ENCODE results near the gene CTRB1.
"Not testable (repeated sequence)": the region's sequence is repeated elsewhere in the genome, so short reads cannot be mapped to it uniquely, and the experiment has no call there.

Gene CTRB1

DNA sequence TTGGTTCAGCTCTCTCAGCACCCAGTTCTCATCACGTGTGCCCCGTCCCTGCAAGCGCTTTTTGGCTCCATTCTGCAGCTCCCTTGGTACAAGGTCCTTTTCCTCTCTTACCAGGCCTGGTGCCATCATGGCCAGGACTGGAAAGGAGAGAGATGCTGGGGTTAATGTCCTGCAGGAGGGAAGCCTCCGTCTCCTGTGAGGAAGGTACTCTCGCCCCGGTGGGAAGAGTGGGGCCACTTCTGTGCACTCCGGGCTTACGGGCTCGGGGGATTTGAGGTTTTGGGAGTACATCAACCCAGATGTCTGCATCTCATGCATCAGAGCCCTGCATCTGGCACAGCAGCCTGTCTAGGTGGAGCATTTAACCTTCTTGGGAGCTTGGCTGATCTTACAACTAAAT, 22.0 kb upstream of the CTRB1 start:
- Histone ChIP-seq H3K27ac (no peak overlapping the region), H3K4me3 (no peak overlapping the region)
- DNase-seq (ENCODE audit: low spot score) = peak; percentile 64
- TF ChIP-seq, protein P1, sequence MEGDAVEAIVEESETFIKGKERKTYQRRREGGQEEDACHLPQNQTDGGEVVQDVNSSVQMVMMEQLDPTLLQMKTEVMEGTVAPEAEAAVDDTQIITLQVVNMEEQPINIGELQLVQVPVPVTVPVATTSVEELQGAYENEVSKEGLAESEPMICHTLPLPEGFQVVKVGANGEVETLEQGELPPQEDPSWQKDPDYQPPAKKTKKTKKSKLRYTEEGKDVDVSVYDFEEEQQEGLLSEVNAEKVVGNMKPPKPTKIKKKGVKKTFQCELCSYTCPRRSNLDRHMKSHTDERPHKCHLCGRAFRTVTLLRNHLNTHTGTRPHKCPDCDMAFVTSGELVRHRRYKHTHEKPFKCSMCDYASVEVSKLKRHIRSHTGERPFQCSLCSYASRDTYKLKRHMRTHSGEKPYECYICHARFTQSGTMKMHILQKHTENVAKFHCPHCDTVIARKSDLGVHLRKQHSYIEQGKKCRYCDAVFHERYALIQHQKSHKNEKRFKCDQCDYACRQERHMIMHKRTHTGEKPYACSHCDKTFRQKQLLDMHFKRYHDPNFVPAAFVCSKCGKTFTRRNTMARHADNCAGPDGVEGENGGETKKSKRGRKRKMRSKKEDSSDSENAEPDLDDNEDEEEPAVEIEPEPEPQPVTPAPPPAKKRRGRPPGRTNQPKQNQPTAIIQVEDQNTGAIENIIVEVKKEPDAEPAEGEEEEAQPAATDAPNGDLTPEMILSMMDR (IDR thresholded peaks at IDR 0.05) = no peak

DNA sequence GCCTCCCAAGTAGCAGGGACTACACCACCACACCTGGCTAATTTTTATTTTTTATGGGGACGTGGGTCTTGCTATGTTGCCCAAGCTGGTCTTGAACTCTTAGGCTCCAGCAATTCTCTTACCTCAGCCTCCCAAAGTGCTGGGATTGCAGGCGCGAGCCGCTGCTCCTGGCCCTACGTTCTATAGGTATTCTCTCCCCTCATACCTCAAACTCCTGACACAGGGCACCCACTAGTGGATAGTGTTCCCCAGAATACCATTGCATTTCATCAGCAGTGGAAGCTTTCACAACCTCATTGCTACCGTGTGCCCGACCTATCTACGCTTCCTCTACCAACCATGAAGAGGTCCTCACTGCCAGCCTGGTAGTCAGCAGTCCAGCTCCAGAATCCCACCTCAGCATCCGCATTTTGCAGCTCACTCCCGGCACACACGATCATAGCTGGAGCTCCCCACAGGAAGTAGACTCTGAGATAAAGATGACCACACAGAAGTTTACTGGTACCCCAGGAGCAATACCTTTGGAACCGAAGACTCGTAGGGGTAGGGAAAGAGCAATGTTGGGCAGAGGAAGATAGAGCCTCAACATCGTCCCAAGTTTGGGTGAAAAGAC, 21.2 kb upstream of the CTRB1 start:
- Histone ChIP-seq H3K4me3 (no peak overlapping the region), H3K27ac (no peak overlapping the region)
- TF ChIP-seq, protein P1 (IDR thresholded peaks at IDR 0.05) = no peak
- DNase-seq (ENCODE audit: low spot score) = peak; percentile 60

DNA sequence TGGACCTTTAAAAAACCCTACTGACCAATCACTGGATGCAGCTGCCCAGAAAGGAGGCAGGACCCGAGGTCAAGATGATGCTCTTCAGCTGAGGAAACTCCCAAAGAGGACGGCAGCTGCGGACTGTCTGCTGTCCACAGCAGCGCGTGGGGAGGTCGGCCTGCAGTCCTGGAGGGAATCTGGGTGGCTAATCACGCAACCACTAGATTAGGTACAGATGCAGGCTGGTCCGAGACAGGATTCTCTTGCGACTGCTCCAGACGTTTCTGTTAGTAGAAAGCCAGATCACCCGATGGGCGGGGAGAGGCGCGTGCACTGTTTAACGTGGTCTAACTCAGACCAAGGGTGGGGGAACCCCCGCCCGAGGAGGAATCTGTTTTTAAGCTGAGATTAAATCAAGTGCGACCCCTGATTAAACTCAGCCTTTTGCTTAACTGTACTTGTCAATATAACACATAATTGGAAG, 20.6 kb upstream of the CTRB1 start:
- peak; percentile 55 for DNase-seq (ENCODE audit: low spot score)
- Histone ChIP-seq H3K4me3 (peak overlapping the region; percentile 24), H3K27ac (no peak overlapping the region)
- TF ChIP-seq, protein P1 (IDR thresholded peaks at IDR 0.05) = no peak

DNA sequence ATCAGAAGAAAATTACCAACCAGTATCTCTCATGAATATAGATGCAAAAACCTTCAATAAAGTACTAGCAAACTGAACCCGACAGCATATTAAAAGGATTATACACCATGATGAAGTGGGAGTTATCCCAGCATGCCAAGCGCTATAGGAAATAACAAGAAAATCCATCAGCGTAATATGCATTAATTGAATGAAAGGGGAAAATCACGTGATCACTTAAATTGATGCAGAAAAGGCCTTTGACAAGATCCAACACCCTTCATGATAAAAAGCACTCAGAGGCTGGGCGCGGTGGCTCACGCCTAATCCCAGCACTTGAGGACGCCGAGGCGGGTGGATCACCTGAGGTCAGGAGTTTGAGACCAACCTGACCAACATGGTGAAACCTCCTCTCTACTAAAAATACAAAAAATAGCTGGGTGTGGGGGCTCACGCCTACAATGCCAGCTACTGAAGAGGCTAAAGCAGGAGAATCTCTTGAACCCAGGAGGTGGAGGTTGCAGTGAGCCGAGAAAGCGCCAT, 16.7 kb upstream of the CTRB1 start:
- no peak overlapping the region for H3K27ac ChIP-seq

DNA sequence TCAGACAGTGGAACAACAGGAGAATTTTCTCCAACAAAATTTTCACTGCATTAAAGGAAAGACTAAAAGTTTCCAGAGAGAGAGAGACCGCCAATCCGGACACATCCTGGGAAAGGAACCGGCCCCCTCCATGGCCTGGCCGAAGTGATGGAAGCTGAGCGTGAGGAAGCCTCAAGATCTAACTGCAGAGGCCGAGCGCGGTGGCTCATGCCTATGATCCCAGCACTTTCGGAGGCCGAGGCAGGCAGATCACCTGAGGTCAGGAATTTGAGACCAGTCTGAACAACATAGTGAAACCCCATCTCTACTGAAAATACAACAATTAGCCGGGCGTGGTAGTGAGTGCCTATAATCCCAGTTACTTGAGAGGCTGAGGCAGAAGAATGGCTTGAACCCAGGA, 15.7 kb upstream of the CTRB1 start:
- DNase-seq (ENCODE audit: low spot score) = peak; percentile 67
- Histone ChIP-seq H3K27ac (no peak overlapping the region), H3K4me3 (no peak overlapping the region)
- TF ChIP-seq, protein P1 (IDR thresholded peaks at IDR 0.05) = no peak

More for the DNA sequence above, 16.7 kb upstream of the CTRB1 start:
- TF ChIP-seq, protein P1 (IDR thresholded peaks at IDR 0.05) = no peak
- peak; percentile 19 for DNase-seq (ENCODE audit: low spot score)
- no peak overlapping the region for H3K4me3 ChIP-seq

DNA sequence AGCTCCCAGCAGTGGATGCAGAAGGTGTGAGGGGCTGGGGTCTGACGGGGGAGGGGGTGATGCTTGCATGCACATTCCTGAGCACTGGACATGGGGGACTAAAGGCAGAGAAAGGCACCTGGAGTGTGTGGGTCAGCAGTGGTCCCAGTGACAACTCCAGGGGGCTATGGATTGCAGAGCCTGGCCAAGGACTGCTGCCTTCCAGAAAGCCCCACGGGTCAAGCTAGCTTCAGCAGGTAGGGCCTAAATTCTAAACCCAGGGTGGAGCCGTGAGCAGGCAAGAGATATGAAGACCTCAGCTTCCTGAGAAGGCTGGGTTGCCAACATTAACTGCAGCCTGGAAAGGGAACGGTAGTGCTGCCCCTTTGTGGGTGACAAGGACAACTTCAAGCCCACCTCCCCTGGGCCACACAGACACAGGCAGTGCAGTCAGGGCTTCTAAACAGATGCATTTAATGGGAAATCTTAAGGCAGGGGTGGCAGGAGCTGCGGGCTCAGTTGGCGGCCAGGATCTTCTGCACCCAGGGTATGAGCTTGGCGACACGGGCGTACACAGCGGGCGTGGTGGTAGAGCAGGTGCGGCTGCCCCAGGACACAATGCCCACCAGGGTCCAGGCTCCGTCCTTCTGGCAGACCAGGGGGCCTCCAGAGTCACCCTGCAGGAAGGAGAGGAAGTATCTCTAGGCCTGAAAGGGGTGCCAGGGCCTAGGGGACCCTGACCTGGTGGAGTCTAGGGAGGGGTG, 14.9 kb upstream of the CTRB1 start:
- peak; percentile 71 for DNase-seq (ENCODE audit: low spot score)
- Histone ChIP-seq H3K4me3 (no peak overlapping the region), H3K27ac (no peak overlapping the region)
- TF ChIP-seq, protein P1 (IDR thresholded peaks at IDR 0.05) = no peak

DNA sequence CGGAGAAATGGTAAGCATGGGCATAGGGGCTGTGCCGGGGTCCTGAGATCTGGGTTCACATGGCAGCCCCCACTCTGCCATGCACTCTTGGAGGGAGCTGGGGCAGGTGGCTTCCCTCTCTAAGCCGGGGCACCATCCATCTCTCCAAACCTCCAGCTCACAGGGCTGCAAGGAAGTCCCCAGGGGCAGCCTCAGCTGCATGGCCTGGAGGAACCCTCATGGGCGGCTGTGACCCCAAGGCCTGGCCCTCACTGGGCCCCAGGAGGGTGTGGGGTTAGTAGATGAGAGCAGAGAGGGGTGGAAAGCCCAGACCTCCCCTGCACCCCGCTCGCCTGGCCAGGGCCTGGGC, 14.4 kb upstream of the CTRB1 start:
- TF ChIP-seq, protein P1 (IDR thresholded peaks at IDR 0.05) = no peak
- H3K27ac ChIP-seq = no peak overlapping the region
- no peak for DNase-seq (ENCODE audit: low spot score)
- no peak overlapping the region for H3K4me3 ChIP-seq

DNA sequence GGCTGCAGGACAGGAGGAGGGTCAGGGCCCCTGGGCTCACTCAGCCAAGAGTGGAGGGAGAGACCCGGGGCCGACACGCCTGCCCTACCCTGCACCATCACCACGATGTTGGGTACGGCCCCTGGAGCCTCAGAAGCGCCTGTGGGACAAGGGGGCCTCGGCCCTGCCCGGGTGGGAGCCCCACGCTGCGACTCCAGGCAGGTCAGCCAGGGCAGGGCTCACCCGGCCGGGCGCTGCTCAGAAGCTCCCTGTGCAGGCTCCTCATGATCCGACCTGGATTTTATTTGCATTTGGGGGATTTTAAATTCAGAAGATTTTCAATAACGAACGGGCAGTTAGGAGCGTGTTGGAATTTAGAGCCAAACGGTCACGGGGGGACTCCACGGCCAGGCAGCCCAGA, 13.9 kb upstream of the CTRB1 start:
- not testable (repeated sequence) for H3K27ac ChIP-seq; DNase-seq (ENCODE audit: low spot score); H3K4me3 ChIP-seq

DNA sequence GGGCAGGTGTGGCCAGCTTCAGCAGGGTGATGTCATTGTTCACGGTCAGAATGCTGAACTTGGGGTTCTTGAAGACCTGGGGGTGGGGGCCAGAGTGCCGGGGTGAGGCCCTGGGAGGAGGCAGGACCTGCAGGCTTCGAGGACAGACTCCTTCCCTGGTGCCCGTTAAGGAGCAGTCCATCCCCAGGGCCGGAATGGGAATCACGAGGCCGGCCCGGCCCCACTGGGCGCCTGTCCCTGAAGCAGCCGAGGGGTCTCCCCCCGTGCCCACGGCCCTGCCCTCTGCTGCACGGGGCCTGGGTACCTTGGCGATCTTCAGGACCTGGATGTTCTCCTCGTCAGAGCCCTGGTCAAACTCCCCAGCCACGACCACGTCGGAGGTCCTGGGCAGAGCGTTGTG, 13.3 kb upstream of the CTRB1 start:
- not testable (repeated sequence) for DNase-seq (ENCODE audit: low spot score); H3K4me3 ChIP-seq; H3K27ac ChIP-seq

Measured in coronary artery (tissue), 2 donors.